Neural cell (in vitro differentiated cells): Measurements from ENCODE around the gene MRM1.

Experiments
- CTCF ChIP-seq: fragments of 450-650 bp; IDR thresholded peaks from 2 replicates; pipeline ENCODE4 v1.5.1; 2014; ENCODE audit warnings: antibody characterized with exemption, mild to moderate bottlenecking, moderate library complexity; ENCODE audit not compliant: poor library complexity, severe bottlenecking
- EZH2 ChIP-seq: fragments of 200-600, 300-800 bp; shearing (Covaris generic), sonication (generic); IDR thresholded peaks from 2 replicates; pipeline ENCODE4 v1.6.1; 2014; ENCODE audit warnings: antibody characterized with exemption, low read length, borderline replicate concordance, mild to moderate bottlenecking; ENCODE audit not compliant: insufficient read depth, poor library complexity, severe bottlenecking
- POLR2AphosphoS5 ChIP-seq: IDR thresholded peaks from 2 replicates; pipeline ENCODE4 v1.6.1; 2012
- RAD21 ChIP-seq: fragments of 450-650 bp; conservative IDR thresholded peaks from 2 replicates; pipeline ENCODE4 v1.6.1; 2014; ENCODE audit warnings: antibody characterized with exemption, mild to moderate bottlenecking, moderate library complexity
- REST ChIP-seq: IDR thresholded peaks from 2 replicates; pipeline ENCODE4 v1.6.1; 2012; ENCODE audit warnings: borderline replicate concordance

GRCh38 chr17:36583787-36584186, 17.6 kb upstream of the MRM1 start:
- no peak for TF ChIP-seq CTCF
- no peak for TF ChIP-seq REST
- no peak for TF ChIP-seq POLR2AphosphoS5
- no peak for TF ChIP-seq EZH2
- TF ChIP-seq RAD21: no peak
